GM04504 (cell line): ENCODE results near the gene CDHR1.
A peak's percentile ranks its signal among the peaks of the same experiment; 100 is the strongest.

Experiments
- DNase-seq: peaks from one replicate; pipeline ENCODE4 v3.0.0-alpha.2; 2012; ENCODE audit warnings: low read depth

Gene CDHR1

GRCh38 chr10:84201244-84201606 lies 6.9 kb downstream of the CDHR1 start:
- no peak for DNase-seq

- DNase-seq = no peak
These were observed 7.3 kb downstream of the CDHR1 start for GRCh38 chr10:84201682-84202081.

GRCh38 chr10:84202349-84202748 lies 8.0 kb downstream of the CDHR1 start:
- DNase-seq = no peak

GRCh38 chr10:84204122-84204521 lies 9.8 kb downstream of the CDHR1 start:
- DNase-seq = no peak

GRCh38 chr10:84204610-84205009 lies 10.3 kb downstream of the CDHR1 start:
- no peak for DNase-seq

- DNase-seq = peak; percentile 10
These were observed 10.9 kb downstream of the CDHR1 start for GRCh38 chr10:84205049-84205852.

- DNase-seq = no peak
These were observed 11.7 kb downstream of the CDHR1 start for GRCh38 chr10:84205853-84206525.

GRCh38 chr10:84208023-84208422 lies 13.7 kb downstream of the CDHR1 start:
- DNase-seq = no peak

- DNase-seq = no peak
These were observed 17.2 kb downstream of the CDHR1 start for GRCh38 chr10:84211566-84211965.

GRCh38 chr10:84212014-84212413 lies 17.7 kb downstream of the CDHR1 start:
- DNase-seq = no peak

- no peak for DNase-seq
These were observed 18.7 kb downstream of the CDHR1 start for GRCh38 chr10:84213076-84213475.

- DNase-seq = no peak
These were observed 19.8 kb downstream of the CDHR1 start for GRCh38 chr10:84214046-84214572.

GRCh38 chr10:84214612-84215235 lies 20.4 kb downstream of the CDHR1 start:
- no peak for DNase-seq

- no peak for DNase-seq
These were observed 22.5 kb downstream of the CDHR1 start for GRCh38 chr10:84216834-84217233.

GRCh38 chr10:84217746-84218145 lies 23.4 kb downstream of the CDHR1 start:
- no peak for DNase-seq

GRCh38 chr10:84221916-84222315 lies 27.6 kb downstream of the CDHR1 start:
- no peak for DNase-seq

GRCh38 chr10:84224411-84225028 lies 30.2 kb downstream of the CDHR1 start:
- DNase-seq = no peak

GRCh38 chr10:84225427-84226173 lies 31.3 kb downstream of the CDHR1 start, which contains the start of gene LRIT2:
LRIT2 (minus strand) TSS chr10:84225544; CDS start chr10:84225520, 24 bp downstream.
- DNase-seq = no peak

- DNase-seq = no peak
These were observed 32.3 kb downstream of the CDHR1 start for GRCh38 chr10:84226616-84227015.

- DNase-seq = no peak
These were observed 33.5 kb downstream of the CDHR1 start for GRCh38 chr10:84227810-84228209.

GRCh38 chr10:84230359-84230758 lies 36.0 kb downstream of the CDHR1 start:
- DNase-seq = no peak

GRCh38 chr10:84232376-84232775 lies 38.0 kb downstream of the CDHR1 start:
- no peak for DNase-seq
